GM23338 (cell line): ENCODE data around the gene SRR.

Experiments used
- CTCF ChIP-seq, 2 experiments: fragments of 200-600 bp in 1 of 2; sonication (generic) in 1 of 2; conservative IDR thresholded peaks; 2 replicates each; pipeline versions ENCODE4 v1.5.1 to v1.6.1; 2016 to 2017; ENCODE audit warnings: antibody characterized with exemption in 2 of 2, low read depth in 2 of 2, mild to moderate bottlenecking in 2 of 2, moderate library complexity in 1 of 2
- NANOG ChIP-seq: IDR thresholded peaks from 2 replicates; pipeline ENCODE4 v1.6.1; 2016; ENCODE audit warnings: antibody characterized with exemption, borderline replicate concordance
- POLR2AphosphoS5 ChIP-seq: IDR thresholded peaks from 2 replicates; pipeline ENCODE4 v1.6.1; 2016; ENCODE audit warnings: antibody characterized with exemption, low read depth
- REST ChIP-seq: IDR thresholded peaks from one replicate; pipeline ENCODE4 v1.6.1; 2018; ENCODE audit warnings: antibody characterized with exemption; ENCODE audit not compliant: unreplicated experiment
- ZNF114 ChIP-seq: fragments of 250-450 bp; sonication (Bioruptor Pico); IDR thresholded peaks from 2 replicates; pipeline ENCODE4 v1.5.0; 2020; ENCODE audit warnings: mild to moderate bottlenecking, moderate library complexity
- ZNF331 ChIP-seq: fragments of 250-450 bp; sonication (Bioruptor Pico); IDR thresholded peaks from 2 replicates; pipeline ENCODE4 v1.5.0; 2020; ENCODE audit warnings: low read depth, mild to moderate bottlenecking, moderate library complexity

DNA sequence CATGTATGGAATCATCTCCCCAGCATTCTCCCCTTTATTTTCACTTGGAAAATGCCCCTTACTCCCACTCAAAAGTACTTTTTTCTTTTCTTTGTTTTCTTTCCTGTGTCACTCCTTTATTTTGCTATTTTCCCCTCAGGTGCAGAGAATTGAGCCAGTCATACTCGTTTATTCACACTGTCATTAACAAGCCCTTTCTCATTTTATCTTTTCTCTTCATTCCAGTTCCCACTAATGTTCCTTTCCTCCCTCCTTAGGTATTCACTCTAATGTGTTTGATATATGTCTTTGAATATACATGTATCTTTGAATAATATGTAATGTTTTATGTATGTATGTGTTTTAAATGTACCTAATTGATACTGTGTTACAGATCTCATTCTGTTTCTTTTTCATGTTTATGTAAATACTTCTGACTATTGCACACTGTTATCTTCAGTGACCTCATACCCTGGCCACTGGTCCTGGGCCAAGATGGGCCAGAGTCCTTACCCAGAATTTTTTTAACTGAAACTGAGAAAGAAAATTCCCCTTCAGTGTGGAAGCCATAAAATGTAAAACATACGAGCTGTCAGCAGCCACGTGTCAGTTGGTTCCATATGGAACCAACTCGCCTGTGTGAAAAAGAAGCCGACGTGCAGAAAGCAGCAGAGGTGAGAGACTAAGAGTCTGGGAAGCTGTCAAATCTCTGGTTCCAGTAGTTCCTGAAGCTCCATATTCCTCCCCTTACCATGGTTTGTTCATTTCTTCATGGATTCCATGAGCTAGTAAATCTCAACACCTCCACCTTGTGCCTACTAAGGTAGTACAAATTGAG, 5.8 kb downstream of the SRR start:
- TF ChIP-seq CTCF (conservative IDR thresholded peaks at IDR 0.05; ENCODE audit: low read depth in 2 of 2): no peak
- no peak for TF ChIP-seq ZNF114
- TF ChIP-seq REST: no peak
- no peak for TF ChIP-seq ZNF331
- no peak for TF ChIP-seq POLR2AphosphoS5
- no peak for TF ChIP-seq NANOG
